Measurements from ENCODE around the gene MAGEF1. TPM values are rescaled to one million over a fixed set of nuclear protein-coding genes. Genes with fewer than 3 reads are reported as not detected.

MAGEF1 gene
- total RNA-seq, 4 donors from 2014 or later = 5.4 to 12.4 (median 11.7) TPM

DNA sequence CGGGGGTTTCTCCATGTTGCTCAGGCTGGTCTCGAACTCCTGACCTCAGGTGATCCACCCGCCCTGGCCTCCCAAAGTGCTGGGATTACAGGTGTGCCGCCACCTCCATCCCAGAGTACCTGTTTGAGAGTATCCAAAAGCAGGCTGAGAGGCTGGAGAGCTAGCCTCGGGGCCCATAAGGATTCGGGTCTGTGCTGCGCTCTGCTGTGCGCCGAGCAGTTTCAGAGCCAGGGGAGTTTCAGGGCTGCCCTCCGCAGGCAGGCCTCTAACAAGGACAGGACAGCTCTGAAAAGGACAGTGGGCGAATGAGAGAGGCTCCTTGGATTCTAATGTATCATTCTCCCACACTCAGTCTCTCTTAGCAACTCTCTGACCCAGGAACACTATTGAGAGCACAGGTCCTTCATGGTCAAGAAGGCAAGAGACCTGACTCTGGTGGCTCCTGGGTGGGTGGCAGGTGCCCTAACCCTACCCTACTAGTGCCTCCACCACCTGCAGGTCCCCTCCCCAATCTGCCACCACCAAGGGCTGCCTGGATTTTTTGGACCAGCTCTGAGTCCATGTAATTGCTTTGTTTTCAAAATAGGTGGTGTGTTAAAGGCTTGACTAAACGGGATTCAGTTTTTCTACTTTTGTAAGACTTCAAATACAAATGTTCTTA, 27.8 kb downstream of the MAGEF1 start:
- TF ChIP-seq, protein P1, sequence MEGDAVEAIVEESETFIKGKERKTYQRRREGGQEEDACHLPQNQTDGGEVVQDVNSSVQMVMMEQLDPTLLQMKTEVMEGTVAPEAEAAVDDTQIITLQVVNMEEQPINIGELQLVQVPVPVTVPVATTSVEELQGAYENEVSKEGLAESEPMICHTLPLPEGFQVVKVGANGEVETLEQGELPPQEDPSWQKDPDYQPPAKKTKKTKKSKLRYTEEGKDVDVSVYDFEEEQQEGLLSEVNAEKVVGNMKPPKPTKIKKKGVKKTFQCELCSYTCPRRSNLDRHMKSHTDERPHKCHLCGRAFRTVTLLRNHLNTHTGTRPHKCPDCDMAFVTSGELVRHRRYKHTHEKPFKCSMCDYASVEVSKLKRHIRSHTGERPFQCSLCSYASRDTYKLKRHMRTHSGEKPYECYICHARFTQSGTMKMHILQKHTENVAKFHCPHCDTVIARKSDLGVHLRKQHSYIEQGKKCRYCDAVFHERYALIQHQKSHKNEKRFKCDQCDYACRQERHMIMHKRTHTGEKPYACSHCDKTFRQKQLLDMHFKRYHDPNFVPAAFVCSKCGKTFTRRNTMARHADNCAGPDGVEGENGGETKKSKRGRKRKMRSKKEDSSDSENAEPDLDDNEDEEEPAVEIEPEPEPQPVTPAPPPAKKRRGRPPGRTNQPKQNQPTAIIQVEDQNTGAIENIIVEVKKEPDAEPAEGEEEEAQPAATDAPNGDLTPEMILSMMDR (IDR thresholded peaks at IDR 0.05) = no peak
- no peak for TF ChIP-seq POLR2A (IDR thresholded peaks at IDR 0.05)
- no peaks in the 10 kb centered on the region for H3K36me3 ChIP-seq

GRCh38 chr3:184683234-184683633, 28.6 kb downstream of the MAGEF1 start:
- TF ChIP-seq, protein P1 (IDR thresholded peaks at IDR 0.05) = no peak
- no peak for TF ChIP-seq POLR2A (IDR thresholded peaks at IDR 0.05)
- DNase-seq = no peak
- Histone ChIP-seq H3K4me1 (peaks cover 0 to 10% (median 2%) of the 10 kb centered on the region in 4 donors), H3K36me3 (no peaks in the 10 kb centered on the region), H3K4me3 (no peak overlapping the region), H3K27me3 (no peaks in the 10 kb centered on the region), H3K9me3 (no peaks in the 10 kb centered on the region), H3K27ac (no peak overlapping the region)

More for the DNA sequence above, 27.8 kb downstream of the MAGEF1 start:
- Histone ChIP-seq H3K9me3 (no peaks in the 10 kb centered on the region), H3K4me3 (no peak overlapping the region), H3K27me3 (no peaks in the 10 kb centered on the region), H3K4me1 (peaks cover 0 to 10% (median 2%) of the 10 kb centered on the region in 4 donors), H3K27ac (no peak overlapping the region)
- no peak for DNase-seq

DNA sequence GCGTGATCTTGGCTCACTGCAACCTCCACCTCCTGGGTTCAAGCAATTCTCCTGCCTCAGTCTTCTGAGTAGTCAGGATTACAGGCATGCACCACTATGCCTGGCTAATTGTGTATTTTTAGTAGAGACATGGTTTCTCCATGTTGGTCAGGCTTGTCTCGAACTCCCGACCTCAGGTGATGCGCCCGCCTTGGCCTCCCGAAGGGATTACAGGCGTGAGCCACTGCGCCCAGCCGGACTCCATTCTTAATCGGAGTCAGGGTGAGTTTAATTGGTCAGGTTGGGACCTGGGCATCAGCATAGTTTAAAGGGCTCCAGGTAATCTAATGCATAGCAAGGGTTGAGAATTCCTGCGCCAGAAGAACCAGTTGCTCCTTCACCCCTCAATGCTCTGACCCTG, 29.2 kb downstream of the MAGEF1 start:
- Histone ChIP-seq H3K4me3 (no peak overlapping the region), H3K4me1 (peaks cover 0 to 7% (median 2%) of the 10 kb centered on the region in 4 donors), H3K9me3 (no peaks in the 10 kb centered on the region), H3K27ac (no peak overlapping the region), H3K36me3 (no peaks in the 10 kb centered on the region), H3K27me3 (no peaks in the 10 kb centered on the region)
- no peak for DNase-seq
- TF ChIP-seq, protein P1 (IDR thresholded peaks at IDR 0.05) = no peak
- TF ChIP-seq POLR2A (IDR thresholded peaks at IDR 0.05) = no peak

DNA sequence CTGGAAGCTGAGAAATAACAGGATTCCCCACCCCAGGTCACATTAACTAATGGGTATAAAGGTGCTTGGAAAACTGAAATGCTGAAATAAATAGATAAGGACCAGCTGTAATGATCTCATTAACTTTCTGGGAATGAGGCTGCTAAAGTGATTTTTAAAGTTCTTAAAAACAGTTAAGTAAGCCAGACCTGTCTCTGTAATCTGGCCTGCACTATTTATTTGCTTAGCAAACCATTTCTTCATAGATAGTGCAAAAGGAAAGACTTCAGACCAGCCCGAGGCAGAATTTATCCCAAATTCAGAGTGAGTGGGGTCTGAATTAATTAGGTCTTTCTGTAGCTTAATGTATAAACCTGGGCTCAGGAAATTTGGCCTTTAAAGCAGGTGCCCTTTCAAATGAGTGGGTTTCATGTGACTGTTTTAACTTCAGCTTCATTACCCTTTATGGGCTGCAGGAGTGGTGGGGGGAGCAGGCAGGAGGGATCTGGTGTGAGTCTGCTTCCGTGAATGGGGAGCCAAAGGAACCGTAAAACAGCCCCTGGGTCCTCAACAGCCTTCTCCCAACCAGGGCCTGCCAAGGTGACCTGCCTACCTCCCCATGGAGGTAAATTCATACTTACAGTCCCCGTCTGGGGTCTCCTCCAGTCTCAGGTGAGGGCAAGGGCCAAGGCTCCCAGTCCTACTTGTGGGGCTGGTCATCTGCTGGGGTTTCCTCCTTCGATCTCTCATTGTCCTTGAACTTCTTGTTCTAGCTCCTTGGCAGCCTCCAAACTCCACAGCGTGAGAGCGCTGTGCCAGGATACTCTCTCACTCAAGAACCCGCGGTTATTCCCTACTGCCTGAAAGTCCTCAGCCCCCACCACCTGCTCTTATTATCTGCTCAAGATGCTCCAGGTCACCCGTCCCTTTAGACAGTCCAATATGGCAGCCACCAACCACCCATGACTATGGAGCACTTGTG, 31.2 kb downstream of the MAGEF1 start:
- no peaks in the 10 kb centered on the region for H3K9me3 ChIP-seq
- no peak overlapping the region for H3K27ac ChIP-seq
- no peaks in the 10 kb centered on the region for H3K4me1 ChIP-seq
- no peaks in the 10 kb centered on the region for H3K36me3 ChIP-seq
- TF ChIP-seq, protein P1 (IDR thresholded peaks at IDR 0.05) = no peak
- no peak for TF ChIP-seq POLR2A (IDR thresholded peaks at IDR 0.05)
- no peaks in the 10 kb centered on the region for H3K27me3 ChIP-seq
- DNase-seq = no peak
- H3K4me3 ChIP-seq = no peak overlapping the region

- Histone ChIP-seq H3K36me3 (no peaks in the 10 kb centered on the region), H3K4me3 (no peak overlapping the region), H3K4me1 (no peaks in the 10 kb centered on the region), H3K27ac (peak overlapping the region in 1 of 4 donors; percentile 7), H3K27me3 (no peaks in the 10 kb centered on the region), H3K9me3 (no peaks in the 10 kb centered on the region)
- no peak for DNase-seq
- no peak for TF ChIP-seq POLR2A (IDR thresholded peaks at IDR 0.05)
- TF ChIP-seq, protein P1 (IDR thresholded peaks at IDR 0.05) = no peak
Observed at GRCh38 chr3:184679056-184679816, 32.6 kb downstream of the MAGEF1 start.

Measured in Peyer's patch (tissue), 4 donors.